ENCODE results near the gene TTC17.

GRCh38 chr11:43427971-43428370 is 69.3 kb downstream of the TTC17 start:
- no peak for TF ChIP-seq CTCF (IDR thresholded peaks at IDR 0.05; ENCODE audit: low read depth, low read length, missing input control)
- TF ChIP-seq MAX (IDR thresholded peaks at IDR 0.05): no peak
- no peak for TF ChIP-seq HNF4A (conservative IDR thresholded peaks at IDR 0.05)
- TF ChIP-seq YY1 (IDR thresholded peaks at IDR 0.05): no peak
- TF ChIP-seq REST (IDR thresholded peaks at IDR 0.05): no peak
- TF ChIP-seq GABPA (IDR thresholded peaks at IDR 0.05 in 1 of 2, conservative IDR thresholded peaks at IDR 0.05 in 1 of 2): no peak
- TF ChIP-seq JUND (IDR thresholded peaks at IDR 0.05): no peak
- no peak for TF ChIP-seq RAD21 (IDR thresholded peaks at IDR 0.05)

Data from liver (tissue), 3 donors.